Measurements from ENCODE around the gene ERLIN1.

DNA sequence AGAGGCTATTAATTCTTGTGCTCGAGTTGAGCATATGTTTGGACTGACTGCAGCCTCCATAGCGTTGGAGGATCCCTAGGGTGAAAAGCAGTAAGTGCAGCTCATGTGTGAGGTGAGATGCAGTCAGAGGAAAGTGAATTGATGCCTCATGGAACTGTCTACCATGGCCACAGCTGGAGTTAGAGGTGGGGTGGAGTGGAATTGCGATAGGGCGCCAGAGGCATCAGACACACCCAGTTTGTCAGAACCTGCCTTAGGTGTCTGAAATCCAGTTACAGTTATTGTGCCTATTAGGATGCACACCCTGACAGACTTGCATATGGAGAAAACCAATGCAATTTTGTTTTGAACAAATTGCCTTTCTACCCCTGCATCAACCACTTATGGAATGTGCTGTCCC is 39.4 kb downstream of the ERLIN1 start:
- TF ChIP-seq, protein P1, sequence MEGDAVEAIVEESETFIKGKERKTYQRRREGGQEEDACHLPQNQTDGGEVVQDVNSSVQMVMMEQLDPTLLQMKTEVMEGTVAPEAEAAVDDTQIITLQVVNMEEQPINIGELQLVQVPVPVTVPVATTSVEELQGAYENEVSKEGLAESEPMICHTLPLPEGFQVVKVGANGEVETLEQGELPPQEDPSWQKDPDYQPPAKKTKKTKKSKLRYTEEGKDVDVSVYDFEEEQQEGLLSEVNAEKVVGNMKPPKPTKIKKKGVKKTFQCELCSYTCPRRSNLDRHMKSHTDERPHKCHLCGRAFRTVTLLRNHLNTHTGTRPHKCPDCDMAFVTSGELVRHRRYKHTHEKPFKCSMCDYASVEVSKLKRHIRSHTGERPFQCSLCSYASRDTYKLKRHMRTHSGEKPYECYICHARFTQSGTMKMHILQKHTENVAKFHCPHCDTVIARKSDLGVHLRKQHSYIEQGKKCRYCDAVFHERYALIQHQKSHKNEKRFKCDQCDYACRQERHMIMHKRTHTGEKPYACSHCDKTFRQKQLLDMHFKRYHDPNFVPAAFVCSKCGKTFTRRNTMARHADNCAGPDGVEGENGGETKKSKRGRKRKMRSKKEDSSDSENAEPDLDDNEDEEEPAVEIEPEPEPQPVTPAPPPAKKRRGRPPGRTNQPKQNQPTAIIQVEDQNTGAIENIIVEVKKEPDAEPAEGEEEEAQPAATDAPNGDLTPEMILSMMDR (IDR thresholded peaks at IDR 0.05), result no peak
- TF ChIP-seq POLR2A (IDR thresholded peaks at IDR 0.05), result no peak

Measured in prostate gland (tissue), 2 donors.